Measurements from ENCODE around the gene MTFR1L. TPM values are rescaled to one million over a fixed set of nuclear protein-coding genes. Genes with fewer than 3 reads are reported as not detected.

Gene MTFR1L
- total RNA-seq, 1 experiment from 2014 or later, result 28.9 TPM

DNA sequence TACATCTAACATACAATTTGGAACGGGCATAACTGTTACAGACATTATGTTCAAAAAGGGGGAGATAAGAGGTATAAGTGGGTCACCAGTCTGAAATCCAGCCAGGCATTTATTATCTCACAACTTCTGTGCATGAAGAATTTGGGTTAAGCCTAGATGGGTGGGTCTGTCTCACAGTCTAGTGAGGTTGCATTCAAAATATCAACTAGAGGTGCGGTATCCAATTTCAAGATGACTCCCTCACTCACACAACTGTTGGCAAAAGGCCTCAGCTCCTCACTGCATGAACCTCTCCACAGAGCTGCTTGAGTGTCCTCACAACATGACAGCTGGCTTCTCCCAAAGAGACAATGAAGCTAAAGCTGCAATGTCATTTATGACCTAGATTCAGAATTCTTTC lies 34.8 kb downstream of the MTFR1L start:
- ATAC-seq (no peak), DNase-seq (ENCODE audit: low spot score) (no peak)
- Mint-ChIP-seq H3K27ac (no peak overlapping the region), H3K9me3 (no peaks in the 10 kb centered on the region), H3K4me1 (peaks cover 9% of the 10 kb centered on the region), H3K4me3 (no peak overlapping the region), H3K36me3 (no peaks in the 10 kb centered on the region), H3K27me3 (ENCODE audit: low read depth) (no peaks in the 10 kb centered on the region)
- no peak for TF ChIP-seq GABPB1 (CRISPR knock-in tag; IDR thresholded peaks at IDR 0.05)
- TF ChIP-seq, protein P1, sequence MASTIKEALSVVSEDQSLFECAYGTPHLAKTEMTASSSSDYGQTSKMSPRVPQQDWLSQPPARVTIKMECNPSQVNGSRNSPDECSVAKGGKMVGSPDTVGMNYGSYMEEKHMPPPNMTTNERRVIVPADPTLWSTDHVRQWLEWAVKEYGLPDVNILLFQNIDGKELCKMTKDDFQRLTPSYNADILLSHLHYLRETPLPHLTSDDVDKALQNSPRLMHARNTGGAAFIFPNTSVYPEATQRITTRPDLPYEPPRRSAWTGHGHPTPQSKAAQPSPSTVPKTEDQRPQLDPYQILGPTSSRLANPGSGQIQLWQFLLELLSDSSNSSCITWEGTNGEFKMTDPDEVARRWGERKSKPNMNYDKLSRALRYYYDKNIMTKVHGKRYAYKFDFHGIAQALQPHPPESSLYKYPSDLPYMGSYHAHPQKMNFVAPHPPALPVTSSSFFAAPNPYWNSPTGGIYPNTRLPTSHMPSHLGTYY (CRISPR knock-in tag; IDR thresholded peaks at IDR 0.05), result no peak
- no peak for TF ChIP-seq NFATC4 (CRISPR knock-in tag; IDR thresholded peaks at IDR 0.05)
- no peak for TF ChIP-seq FOXP1 (CRISPR knock-in tag; IDR thresholded peaks at IDR 0.05; ENCODE audit: borderline replicate concordance)
- TF ChIP-seq FOXJ3 (CRISPR knock-in tag; IDR thresholded peaks at IDR 0.05; ENCODE audit: borderline replicate concordance), result no peak
- TF ChIP-seq, protein P2, sequence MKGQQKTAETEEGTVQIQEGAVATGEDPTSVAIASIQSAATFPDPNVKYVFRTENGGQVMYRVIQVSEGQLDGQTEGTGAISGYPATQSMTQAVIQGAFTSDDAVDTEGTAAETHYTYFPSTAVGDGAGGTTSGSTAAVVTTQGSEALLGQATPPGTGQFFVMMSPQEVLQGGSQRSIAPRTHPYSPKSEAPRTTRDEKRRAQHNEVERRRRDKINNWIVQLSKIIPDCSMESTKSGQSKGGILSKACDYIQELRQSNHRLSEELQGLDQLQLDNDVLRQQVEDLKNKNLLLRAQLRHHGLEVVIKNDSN (CRISPR knock-in tag; IDR thresholded peaks at IDR 0.05), result no peak
- no peak for TF ChIP-seq NFE2L1 (CRISPR knock-in tag; IDR thresholded peaks at IDR 0.05)
- no peak for TF ChIP-seq NR1H2 (CRISPR knock-in tag; IDR thresholded peaks at IDR 0.05)
- TF ChIP-seq, protein P3, sequence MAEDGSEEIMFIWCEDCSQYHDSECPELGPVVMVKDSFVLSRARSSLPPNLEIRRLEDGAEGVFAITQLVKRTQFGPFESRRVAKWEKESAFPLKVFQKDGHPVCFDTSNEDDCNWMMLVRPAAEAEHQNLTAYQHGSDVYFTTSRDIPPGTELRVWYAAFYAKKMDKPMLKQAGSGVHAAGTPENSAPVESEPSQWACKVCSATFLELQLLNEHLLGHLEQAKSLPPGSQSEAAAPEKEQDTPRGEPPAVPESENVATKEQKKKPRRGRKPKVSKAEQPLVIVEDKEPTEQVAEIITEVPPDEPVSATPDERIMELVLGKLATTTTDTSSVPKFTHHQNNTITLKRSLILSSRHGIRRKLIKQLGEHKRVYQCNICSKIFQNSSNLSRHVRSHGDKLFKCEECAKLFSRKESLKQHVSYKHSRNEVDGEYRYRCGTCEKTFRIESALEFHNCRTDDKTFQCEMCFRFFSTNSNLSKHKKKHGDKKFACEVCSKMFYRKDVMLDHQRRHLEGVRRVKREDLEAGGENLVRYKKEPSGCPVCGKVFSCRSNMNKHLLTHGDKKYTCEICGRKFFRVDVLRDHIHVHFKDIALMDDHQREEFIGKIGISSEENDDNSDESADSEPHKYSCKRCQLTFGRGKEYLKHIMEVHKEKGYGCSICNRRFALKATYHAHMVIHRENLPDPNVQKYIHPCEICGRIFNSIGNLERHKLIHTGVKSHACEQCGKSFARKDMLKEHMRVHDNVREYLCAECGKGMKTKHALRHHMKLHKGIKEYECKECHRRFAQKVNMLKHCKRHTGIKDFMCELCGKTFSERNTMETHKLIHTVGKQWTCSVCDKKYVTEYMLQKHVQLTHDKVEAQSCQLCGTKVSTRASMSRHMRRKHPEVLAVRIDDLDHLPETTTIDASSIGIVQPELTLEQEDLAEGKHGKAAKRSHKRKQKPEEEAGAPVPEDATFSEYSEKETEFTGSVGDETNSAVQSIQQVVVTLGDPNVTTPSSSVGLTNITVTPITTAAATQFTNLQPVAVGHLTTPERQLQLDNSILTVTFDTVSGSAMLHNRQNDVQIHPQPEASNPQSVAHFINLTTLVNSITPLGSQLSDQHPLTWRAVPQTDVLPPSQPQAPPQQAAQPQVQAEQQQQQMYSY (CRISPR knock-in tag; IDR thresholded peaks at IDR 0.05), result no peak
- TF ChIP-seq KAT7 (CRISPR knock-in tag; IDR thresholded peaks at IDR 0.05; ENCODE audit: borderline replicate concordance), result no peak
- TF ChIP-seq ATF1 (CRISPR knock-in tag; IDR thresholded peaks at IDR 0.05), result no peak
- TF ChIP-seq, protein P4, sequence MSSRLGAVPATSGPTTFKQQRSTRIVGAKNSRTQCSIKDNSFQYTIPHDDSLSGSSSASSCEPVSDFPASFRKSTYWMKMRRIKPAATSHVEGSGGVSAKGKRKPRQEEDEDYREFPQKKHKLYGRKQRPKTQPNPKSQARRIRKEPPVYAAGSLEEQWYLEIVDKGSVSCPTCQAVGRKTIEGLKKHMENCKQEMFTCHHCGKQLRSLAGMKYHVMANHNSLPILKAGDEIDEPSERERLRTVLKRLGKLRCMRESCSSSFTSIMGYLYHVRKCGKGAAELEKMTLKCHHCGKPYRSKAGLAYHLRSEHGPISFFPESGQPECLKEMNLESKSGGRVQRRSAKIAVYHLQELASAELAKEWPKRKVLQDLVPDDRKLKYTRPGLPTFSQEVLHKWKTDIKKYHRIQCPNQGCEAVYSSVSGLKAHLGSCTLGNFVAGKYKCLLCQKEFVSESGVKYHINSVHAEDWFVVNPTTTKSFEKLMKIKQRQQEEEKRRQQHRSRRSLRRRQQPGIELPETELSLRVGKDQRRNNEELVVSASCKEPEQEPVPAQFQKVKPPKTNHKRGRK (CRISPR knock-in tag; IDR thresholded peaks at IDR 0.05; ENCODE audit: borderline replicate concordance), result no peak
- TF ChIP-seq CREB1 (CRISPR knock-in tag; IDR thresholded peaks at IDR 0.05), result no peak
- no peak for TF ChIP-seq IRF2 (CRISPR knock-in tag; IDR thresholded peaks at IDR 0.05; ENCODE audit: borderline replicate concordance, low read depth)
- TF ChIP-seq GRHL2 (CRISPR knock-in tag; IDR thresholded peaks at IDR 0.05; ENCODE audit: insufficient replicate concordance, severe bottlenecking), result no peak
- no peak for TF ChIP-seq SMAD3 (CRISPR knock-in tag; IDR thresholded peaks at IDR 0.05; ENCODE audit: borderline replicate concordance)
- TF ChIP-seq JUN (CRISPR knock-in tag; IDR thresholded peaks at IDR 0.05), result no peak
- TF ChIP-seq, protein P5, sequence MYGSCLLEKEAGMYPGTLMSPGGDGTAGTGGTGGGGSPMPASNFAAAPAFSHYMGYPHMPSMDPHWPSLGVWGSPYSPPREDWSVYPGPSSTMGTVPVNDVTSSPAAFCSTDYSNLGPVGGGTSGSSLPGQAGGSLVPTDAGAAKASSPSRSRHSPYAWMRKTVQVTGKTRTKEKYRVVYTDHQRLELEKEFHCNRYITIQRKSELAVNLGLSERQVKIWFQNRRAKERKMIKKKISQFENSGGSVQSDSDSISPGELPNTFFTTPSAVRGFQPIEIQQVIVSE (CRISPR knock-in tag; IDR thresholded peaks at IDR 0.05; ENCODE audit: borderline replicate concordance), result no peak
- TF ChIP-seq, protein P6, sequence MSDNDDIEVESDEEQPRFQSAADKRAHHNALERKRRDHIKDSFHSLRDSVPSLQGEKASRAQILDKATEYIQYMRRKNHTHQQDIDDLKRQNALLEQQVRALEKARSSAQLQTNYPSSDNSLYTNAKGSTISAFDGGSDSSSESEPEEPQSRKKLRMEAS (CRISPR knock-in tag; IDR thresholded peaks at IDR 0.05), result no peak
- POLR2A ChIA-PET, result interaction anchor here (0.7 kb wide), 1 partner anchor 29 kb away, joined by 7 read pairs; no protein-coding TSS in a partner anchor
- CTCF ChIA-PET, result interaction anchor here (0.7 kb wide), 1 partner anchor 1564 kb away, joined by 4 read pairs; no protein-coding TSS in a partner anchor
